Stimulated activated CD8-positive, alpha-beta memory T cell treated with anti-CD3 and anti-CD28 coated beads, Interleukin-15, amount 100 ng/mL, for 48 hours (primary cell): ENCODE results near the gene MYO7B.
"Not testable (repeated sequence)": the region's sequence is repeated elsewhere in the genome, so short reads cannot be mapped to it uniquely, and the experiment has no call there.

Source experiments
- DNase-seq, 2 donors: peaks; one replicate each; pipeline ENCODE4 v3.0.0-alpha.2; 2020; ENCODE audit warnings: low read depth in 2 of 2

The MYO7B gene

GRCh38 chr2:127523269-127523939, 12.1 kb upstream of the MYO7B start:
- DNase-seq: no peak

GRCh38 chr2:127524198-127524834, 11.2 kb upstream of the MYO7B start:
- not testable (repeated sequence) for DNase-seq

- no peak for DNase-seq
Measured at GRCh38 chr2:127525691-127526131, 9.8 kb upstream of the MYO7B start.

GRCh38 chr2:127526132-127527000, 9.1 kb upstream of the MYO7B start, which contains the start of gene IWS1:
Gene IWS1, minus strand, starts transcription at chr2:127526489. Its CDS starts 281 bp downstream, at chr2:127526208.
- peak; percentile 90 to 91 for DNase-seq

DNA sequence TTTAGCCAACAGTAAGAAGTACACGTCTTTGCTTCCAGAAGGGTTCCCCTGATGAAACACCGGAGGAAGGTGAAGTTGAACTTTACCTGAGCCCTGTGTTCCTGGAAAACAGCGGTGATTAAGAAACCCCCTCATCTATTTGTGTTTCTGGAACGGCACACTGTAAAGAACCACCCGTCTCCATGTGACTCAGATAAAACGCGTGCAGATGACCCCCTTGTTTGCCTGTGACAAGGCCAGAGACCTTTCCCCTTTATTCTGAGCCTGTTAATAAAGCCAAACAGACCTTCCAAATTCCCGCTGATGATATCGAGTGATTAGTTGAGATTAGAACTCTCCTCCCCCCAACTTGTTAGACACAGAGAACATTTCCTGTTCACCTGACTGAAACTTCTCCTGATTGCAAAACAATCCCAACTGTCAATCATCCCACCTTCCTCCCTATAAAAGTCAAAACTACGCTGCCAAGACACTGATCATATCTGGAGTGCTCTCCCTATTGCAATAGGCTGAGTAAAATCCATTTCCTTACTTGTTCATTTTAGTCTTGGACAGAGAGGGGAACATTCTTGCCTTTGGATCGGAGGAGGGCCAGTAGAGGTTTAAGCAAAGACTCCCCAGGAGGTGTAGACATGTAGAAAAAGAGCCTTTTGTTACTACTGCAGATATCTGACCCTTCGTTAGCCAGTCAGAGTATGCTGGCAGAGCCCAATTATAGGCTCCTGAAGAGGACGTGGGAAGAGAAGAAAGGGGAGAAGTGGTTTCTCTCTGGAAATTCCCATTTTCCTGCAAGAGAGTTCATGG, 8.3 kb upstream of the MYO7B start:
- DNase-seq: no peak

- DNase-seq: no peak
Measured at GRCh38 chr2:127528487-127528886, 7.0 kb upstream of the MYO7B start.

DNA sequence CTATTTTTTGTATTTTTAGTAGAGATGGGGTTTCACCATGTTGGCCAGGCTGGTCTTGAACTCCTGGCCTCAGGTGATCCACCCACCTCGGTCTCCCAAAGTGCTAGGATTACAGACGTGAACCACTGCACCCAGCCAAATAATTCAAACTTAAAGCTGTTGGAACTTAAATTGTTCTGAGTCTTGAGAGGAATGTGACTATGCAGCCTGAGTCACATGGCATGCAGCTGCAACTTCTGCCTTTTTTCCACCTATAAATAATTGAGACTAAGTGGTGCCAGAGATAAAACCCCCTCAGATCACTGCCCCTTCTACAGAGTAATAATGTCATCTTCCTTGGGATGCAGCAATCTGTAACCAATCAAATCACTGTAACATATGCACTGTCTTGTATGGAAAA, 6.1 kb upstream of the MYO7B start:
- DNase-seq: not testable (repeated sequence)

GRCh38 chr2:127530245-127531140, 5.0 kb upstream of the MYO7B start:
- no peak for DNase-seq

DNA sequence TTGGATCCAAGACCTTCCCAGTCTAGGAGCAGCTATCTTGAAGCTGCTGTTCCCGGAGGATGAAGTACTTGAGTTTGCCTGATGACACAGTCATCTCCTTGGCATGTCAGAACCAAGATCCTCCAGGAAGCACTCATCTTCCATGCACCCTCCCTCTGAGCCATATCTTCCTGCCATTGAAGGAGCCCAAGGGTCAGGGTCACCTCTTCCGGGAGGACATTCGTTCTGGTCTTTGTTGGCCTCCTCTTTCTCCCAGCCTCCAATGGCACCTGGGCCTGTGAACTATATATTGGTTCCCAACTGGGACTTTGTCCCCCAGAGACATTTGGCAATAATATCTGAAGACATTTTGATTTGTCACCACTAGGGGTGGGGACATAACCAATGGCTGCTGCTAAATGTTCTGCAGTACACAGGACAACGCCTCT, 4.2 kb upstream of the MYO7B start:
- no peak for DNase-seq

DNA sequence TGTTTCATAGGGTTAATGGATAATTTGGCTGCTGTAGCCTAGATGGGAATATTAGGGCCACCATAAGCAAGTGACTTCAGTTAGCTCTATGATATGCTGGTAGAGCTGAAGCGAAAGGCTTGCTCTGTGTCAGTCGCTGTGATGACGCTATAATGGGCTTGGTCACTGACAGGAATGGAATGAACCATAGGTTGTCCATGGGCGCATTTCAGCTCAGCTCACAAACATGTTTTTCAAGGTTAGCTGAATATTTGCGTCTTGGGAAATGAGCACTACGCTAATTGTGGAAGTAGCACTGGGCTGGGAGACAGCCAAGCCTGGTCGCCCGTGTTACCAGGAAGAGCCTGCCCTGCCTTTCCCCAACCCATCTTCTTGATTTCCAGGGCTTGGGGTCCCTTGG, 3.2 kb upstream of the MYO7B start:
- no peak for DNase-seq

DNA sequence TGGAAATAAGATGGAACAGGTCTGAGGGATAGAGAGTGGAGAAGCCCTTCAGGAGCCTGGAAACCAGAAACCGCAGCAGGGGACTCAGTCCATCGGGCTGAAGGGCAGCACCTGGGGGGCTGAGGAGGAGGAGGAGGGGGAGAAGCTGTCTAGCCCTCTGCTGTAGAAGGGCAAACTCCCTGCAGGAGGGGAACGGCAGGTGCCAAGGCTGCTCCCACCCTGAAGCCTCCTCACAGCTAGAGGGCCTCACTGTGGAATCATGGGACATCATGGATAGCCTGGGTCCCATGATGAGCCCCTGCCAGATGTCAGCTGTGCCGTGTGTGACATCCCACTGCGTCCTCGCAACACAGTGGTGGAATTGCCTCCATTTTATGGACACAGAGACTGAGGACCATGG, 435 bp downstream of the MYO7B start:
- no peak for DNase-seq

DNA sequence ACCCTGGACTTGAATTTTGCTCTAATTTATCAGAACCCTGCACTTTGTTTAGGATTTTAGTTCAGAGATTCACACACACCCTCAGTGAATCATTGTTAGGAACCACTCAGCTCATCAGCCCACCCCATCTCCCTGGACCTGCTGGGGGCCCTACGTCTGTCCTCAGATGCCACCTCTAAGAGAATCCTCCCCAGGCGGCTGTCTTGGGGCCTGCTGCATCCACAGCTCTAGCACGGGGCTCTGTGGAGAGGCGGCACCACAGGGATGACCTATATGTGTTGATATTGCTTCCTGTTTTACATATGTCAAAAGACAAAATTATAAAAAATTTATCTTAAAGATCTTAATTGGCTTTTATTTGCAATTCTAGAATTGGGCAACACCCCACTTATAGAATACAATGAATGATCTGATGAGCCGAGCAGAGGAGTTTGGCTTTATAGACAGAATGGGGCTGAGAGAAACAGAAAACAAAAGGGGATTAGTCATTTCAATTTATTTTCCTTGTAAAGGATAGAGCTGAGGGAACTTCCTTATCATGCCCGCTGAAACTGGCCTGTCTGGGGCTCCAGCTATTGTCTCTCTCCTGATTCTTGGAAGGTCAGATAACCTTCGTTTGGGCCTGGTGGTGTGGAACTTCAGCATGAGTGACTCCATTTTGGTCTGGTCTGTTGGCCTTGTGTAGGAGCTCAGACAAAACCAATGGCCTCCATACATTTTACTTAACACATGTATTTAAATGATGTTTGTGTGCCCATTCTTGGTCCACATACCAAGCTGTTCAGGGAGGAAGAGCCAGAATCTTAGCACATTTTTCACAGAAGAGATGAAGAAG, 1.4 kb downstream of the MYO7B start:
- DNase-seq: no peak

GRCh38 chr2:127537644-127538043, 2.2 kb downstream of the MYO7B start:
- no peak for DNase-seq

DNA sequence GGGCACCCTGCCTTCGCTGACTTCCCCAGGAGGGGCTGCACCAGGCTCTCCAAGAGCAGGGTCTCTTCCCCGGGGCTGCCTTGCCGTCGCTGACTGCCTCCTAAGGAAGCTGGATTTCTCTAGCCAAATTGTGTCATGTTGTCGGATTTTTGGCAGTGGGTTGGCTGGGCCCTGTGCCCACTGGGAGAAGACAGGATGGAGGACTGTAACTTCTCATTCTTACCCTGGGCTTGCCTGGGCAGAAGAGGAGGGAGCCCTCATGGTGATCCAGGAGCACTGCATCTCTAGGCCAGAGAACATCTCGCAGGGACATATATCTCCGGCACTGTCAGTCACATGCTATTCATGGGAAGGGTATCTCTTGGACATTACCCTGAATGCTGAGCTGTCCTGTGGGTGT, 6.3 kb downstream of the MYO7B start:
- no peak for DNase-seq

DNA sequence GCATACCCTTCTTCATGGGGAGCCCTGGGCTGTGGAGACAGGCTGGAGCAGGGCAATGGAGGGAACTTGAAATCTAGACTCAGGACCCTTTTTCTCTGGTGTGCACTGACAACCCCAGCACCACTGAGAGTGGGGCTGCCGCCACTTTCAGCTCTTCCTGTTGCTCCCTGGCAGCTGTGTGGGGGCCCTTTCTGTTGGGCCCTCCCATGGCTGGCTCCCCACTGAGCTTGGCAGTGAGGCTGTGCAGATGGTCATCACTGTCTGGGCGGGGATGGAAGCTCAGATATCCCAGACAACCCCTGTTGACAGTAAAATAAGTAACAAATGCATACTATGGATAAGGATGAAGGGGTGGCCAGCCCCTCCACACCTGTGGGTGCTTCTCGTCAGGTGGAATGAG, 6.7 kb downstream of the MYO7B start:
- DNase-seq: no peak

DNA sequence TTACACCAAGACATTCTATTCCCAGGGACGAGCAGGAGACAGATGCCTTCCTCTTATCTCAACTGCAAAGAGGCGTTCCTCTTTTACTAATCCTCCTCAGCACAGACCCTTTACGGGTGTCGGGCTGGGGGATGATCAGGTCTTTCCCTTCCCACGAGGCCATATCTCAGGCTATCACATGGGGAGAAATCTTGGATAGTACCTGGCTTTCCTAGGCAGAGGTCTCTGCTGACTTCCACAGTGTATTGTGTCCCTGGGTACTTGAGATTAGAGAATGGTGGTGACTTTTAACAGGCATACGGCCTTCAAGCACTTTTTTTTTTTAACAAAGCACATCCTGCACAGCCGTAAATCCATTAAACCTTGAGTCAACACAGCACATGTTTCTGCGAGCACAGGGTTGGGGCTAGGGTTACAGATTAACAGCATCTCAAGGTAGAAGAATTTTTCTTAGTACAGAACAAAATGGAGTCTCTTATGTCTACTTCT, 7.6 kb downstream of the MYO7B start:
- not testable (repeated sequence) for DNase-seq

GRCh38 chr2:127545189-127545588, 9.7 kb downstream of the MYO7B start:
- no peak for DNase-seq

GRCh38 chr2:127545796-127546195, 10.3 kb downstream of the MYO7B start:
- no peak for DNase-seq

GRCh38 chr2:127546797-127547196, 11.3 kb downstream of the MYO7B start:
- DNase-seq: no peak
